Prostate gland (tissue), 2 donors: ENCODE results near the gene KCND3.

Experiments used
- POLR2A ChIP-seq: fragments of 450-650 bp; IDR thresholded peaks from one replicate; pipeline ENCODE4 v1.6.1; 2016; ENCODE audit warnings: antibody characterized with exemption, mild to moderate bottlenecking
- POLR2AphosphoS5 ChIP-seq: sonication (generic); formaldehyde crosslinking; IDR thresholded peaks from one replicate; pipeline ENCODE4 v1.6.1; 2017; ENCODE audit warnings: antibody characterized with exemption
- TF ChIP-seq, protein P1 (sequence below), 4 experiments: fragments of 200-600 bp in 2 of 4; fragments of 450-650 bp in 2 of 4; sonication (generic) in 2 of 4; IDR thresholded peaks; 1 replicate in 3 of 4; 2 replicates in 1 of 4; pipeline ENCODE4 v1.5.1; 2016 to 2019; ENCODE audit warnings: antibody characterized with exemption in 4 of 4, mild to moderate bottlenecking in 2 of 4, moderate library complexity in 2 of 4

DNA sequence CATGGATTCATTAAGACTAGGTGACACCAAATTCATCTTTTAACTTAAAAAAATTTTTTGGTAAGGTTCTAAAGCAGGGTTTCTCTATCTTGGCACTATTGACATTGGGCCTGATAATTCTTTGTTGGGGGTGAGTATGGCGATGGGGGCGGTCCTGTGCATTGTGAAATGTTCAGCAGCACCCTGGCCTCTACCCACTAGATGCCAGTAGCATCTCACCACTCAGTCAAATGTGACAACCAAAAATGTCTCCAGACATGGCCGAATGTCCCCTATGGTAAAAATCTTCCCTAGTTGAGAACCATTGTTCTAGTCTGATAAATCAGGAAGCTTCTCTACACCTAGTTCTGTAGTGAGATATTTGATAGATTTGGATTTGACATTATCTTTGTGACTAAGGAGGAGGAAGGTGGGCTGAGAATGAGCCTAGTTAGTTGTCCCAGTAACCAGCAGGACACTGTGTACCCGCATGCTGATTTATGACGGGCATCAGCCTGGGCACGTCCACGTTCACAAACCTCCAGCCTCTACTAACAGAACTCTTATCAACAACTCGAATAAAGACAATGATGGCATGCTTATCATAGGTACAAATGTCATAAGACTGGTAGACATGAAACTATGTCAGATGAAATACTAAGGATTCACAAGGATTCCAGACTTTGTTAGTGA lies 104.6 kb downstream of the KCND3 start:
- TF ChIP-seq, protein P1, sequence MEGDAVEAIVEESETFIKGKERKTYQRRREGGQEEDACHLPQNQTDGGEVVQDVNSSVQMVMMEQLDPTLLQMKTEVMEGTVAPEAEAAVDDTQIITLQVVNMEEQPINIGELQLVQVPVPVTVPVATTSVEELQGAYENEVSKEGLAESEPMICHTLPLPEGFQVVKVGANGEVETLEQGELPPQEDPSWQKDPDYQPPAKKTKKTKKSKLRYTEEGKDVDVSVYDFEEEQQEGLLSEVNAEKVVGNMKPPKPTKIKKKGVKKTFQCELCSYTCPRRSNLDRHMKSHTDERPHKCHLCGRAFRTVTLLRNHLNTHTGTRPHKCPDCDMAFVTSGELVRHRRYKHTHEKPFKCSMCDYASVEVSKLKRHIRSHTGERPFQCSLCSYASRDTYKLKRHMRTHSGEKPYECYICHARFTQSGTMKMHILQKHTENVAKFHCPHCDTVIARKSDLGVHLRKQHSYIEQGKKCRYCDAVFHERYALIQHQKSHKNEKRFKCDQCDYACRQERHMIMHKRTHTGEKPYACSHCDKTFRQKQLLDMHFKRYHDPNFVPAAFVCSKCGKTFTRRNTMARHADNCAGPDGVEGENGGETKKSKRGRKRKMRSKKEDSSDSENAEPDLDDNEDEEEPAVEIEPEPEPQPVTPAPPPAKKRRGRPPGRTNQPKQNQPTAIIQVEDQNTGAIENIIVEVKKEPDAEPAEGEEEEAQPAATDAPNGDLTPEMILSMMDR (IDR thresholded peaks at IDR 0.05) = no peak
- TF ChIP-seq POLR2AphosphoS5 (peak; percentile 10), POLR2A (no peak)
